ENCODE results near the gene DLX3. TPM values are rescaled to one million over a fixed set of nuclear protein-coding genes. Genes with fewer than 3 reads are reported as not detected.

Gene DLX3
- total and polyA plus RNA-seq, 2 of the 8 experiments (the other 6 are each of a cell fraction or from before 2014, with no cell fraction given) = 0.15 to 0.20 TPM

- no peak for TF ChIP-seq ATF2 (IDR thresholded peaks at IDR 0.05; ENCODE audit: low read length)
- TF ChIP-seq ATF3 (IDR thresholded peaks at IDR 0.05; ENCODE audit: insufficient read depth, low read depth, low read length) = no peak
- TF ChIP-seq SP4 (IDR thresholded peaks at IDR 0.05; ENCODE audit: low read length) = no peak
- no peak for TF ChIP-seq EGR1 (IDR thresholded peaks at IDR 0.05; ENCODE audit: borderline replicate concordance, low read depth, low read length)
- TF ChIP-seq EP300 (IDR thresholded peaks at IDR 0.05; ENCODE audit: borderline replicate concordance in 1 of 2, low read depth in 2 of 2, low read length in 2 of 2) = no peak
- TF ChIP-seq CBX5 (IDR thresholded peaks at IDR 0.05; ENCODE audit: low read depth, low read length) = no peak
- no peak for TF ChIP-seq POLR2A (IDR thresholded peaks at IDR 0.05; ENCODE audit: control extremely low read depth in 1 of 2, low read depth in 2 of 2, low read length in 2 of 2)
- no peak for TF ChIP-seq SIRT6 (IDR thresholded peaks at IDR 0.05; ENCODE audit: low read length)
These were observed 30.7 kb downstream of the DLX3 start (continued) for GRCh38 chr17:49964303-49964768.
